Activated naive CD8-positive, alpha-beta T cell (primary cell): ENCODE data around the gene SLC7A6OS.

Experiments used
- H3K27ac Mint-ChIP-seq: one replicate; pipeline ENCODE4 v1.8.0; 2021; ENCODE audit warnings: mixed read lengths
- H3K27me3 Mint-ChIP-seq: one replicate; pipeline ENCODE4 v1.8.0; 2021; ENCODE audit warnings: mixed read lengths
- H3K36me3 Mint-ChIP-seq: one replicate; pipeline ENCODE4 v1.8.0; 2021; ENCODE audit warnings: mixed read lengths
- H3K4me1 Mint-ChIP-seq: one replicate; pipeline ENCODE4 v1.8.0; 2021; ENCODE audit warnings: low read depth, mixed read lengths
- H3K4me3 Mint-ChIP-seq: one replicate; pipeline ENCODE4 v1.8.0; 2021; ENCODE audit warnings: mild to moderate bottlenecking, mixed read lengths
- H3K9me3 Mint-ChIP-seq: one replicate; pipeline ENCODE4 v1.8.0; 2021; ENCODE audit warnings: low read depth, mixed read lengths

The SLC7A6OS gene

DNA sequence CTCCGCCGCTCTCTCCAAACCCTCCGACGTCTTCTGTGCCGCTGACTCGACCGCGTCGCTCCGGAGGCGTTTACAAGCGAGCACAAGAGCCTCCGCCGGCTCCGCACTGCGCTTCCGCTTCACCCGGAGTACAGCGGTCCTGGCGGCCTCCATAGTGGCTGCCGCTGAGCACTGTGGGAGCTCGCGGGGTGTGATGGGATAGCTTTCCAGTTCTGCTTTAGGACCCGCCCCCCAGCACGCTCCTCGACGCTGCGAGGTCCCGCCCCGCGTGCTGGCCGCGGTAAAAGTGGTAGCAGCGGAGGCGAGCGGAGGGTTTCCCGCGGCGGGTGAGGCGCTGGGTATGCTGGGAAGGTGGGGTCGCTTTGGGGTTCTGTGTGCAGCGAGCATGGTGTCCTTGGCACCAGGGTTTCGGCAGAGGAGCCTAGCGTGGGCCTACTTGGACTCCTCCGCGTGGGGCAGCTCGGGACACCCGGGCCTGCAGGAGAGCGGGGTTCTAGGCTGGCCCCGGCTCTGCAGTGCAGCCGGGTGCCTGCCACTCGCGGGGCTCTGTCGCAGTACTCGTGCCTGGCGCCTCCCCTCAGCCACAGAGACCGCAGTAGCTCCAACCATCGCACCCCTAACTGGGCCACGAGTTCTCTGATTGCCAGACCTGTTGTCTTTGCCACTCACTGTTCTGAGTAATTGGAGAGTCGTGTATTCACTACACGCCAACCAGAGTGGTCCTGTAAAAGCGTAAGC lies at the start of gene SLC7A6OS, which contains the start of gene PRMT7:
SLC7A6OS (minus strand) TSS at position 173 of the 738 bp plus-strand sequence; CDS start at position 153, 20 bp downstream.
PRMT7 (plus strand) TSS at position 246 of the 738 bp plus-strand sequence. CDS start 4,961 bp downstream, outside the sequence.
- Mint-ChIP-seq H3K4me3 (peak within 1 kb of the TSS; percentile 99), H3K9me3 (no peaks in the 10 kb centered on the region), H3K36me3 (peaks cover 13% of the 10 kb centered on the region), H3K27ac (peak within 1 kb of the TSS; percentile 98), H3K27me3 (no peaks in the 10 kb centered on the region), H3K4me1 (peaks cover 50% of the 10 kb centered on the region)

DNA sequence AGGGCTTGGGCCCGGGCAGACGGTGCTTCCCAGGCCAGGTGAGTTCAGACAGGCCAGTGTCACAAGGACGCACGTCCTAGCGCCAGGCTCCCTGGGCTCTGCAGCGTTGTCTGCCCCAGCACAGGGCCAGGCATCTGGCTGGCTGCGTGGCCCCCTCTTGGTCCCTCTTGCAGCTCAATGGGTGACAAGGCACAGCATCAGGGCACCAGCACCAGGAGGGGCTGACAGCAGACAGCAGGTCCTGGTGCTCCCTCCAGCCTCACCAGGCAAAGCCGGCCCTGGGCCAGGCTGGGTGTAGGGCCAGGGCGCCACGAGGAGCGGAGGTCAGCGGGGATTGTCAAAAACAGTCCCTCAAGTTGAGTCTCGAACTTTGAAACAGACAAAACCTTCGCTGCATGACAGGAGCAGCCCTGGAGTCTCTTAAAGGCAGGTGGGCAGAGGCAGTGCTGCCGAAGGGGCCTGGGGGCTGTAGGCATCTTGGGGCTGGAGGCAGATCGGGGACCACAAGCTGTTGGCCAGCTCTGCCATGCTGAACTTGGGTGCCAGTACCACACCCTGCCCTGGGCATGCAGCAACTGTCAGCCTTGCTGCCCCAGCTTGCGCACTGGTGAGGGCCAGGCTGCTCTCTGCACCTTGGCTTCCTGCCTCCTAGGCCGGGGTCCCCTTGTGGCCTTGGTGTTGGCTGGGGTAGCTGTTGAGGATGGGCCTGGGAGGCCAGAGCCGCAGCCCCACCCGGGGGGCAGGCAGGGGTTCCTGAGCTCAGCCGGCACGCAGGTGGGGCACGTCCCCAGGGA lies 48.8 kb upstream of the SLC7A6OS start:
- H3K4me3 Mint-ChIP-seq: no peak overlapping the region
- peaks cover 2% of the 10 kb centered on the region for H3K36me3 Mint-ChIP-seq
- H3K4me1 Mint-ChIP-seq: peaks cover 32% of the 10 kb centered on the region
- no peaks in the 10 kb centered on the region for H3K27me3 Mint-ChIP-seq
- H3K9me3 Mint-ChIP-seq: no peaks in the 10 kb centered on the region
- no peak overlapping the region for H3K27ac Mint-ChIP-seq

DNA sequence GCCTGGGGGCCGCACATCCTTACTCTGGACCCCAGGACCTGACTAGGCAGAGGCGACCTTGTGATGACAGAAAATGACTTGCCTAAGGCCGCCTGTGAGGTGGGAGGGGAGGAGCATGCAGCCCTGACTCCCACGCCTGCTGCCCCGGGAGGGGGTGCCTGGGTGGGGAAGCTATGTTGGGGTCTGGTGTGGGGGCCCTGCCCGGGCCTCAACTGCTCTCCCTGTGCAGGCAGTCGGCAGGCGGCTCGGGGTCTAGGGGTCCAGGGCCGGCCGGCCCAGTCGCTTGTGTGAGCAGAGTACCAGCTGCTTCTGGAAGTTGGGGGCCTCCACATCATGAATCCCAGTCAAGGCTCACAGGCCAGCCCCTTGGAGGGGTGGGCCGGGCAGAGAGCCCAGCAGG lies 48.2 kb upstream of the SLC7A6OS start:
- Mint-ChIP-seq H3K9me3 (no peaks in the 10 kb centered on the region), H3K27ac (no peak overlapping the region), H3K27me3 (no peaks in the 10 kb centered on the region), H3K4me3 (no peak overlapping the region), H3K4me1 (peaks cover 31% of the 10 kb centered on the region), H3K36me3 (peaks cover 2% of the 10 kb centered on the region)

DNA sequence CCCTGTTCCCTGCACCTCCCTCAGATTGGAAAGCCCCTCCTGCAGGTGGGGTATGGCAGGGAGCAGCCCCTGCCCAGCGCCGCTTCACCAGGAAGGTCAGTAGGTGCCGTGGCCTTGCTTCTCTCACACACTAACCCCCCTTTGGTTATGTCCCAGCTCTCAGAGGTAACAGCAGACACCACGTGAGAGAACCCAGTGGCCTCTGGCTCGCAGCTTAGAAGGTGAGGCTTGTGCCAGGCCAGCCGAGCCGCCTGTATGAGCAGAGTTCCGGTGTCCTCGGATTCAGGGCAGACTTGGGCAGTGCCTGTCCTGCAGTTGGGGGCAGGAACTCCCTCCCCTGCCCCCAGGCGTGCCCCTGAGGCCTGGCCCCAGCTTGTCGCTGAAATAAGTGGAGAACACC lies 47.2 kb upstream of the SLC7A6OS start:
- Mint-ChIP-seq H3K27ac (no peak overlapping the region), H3K27me3 (no peaks in the 10 kb centered on the region), H3K4me3 (no peak overlapping the region), H3K4me1 (peaks cover 31% of the 10 kb centered on the region), H3K9me3 (no peaks in the 10 kb centered on the region), H3K36me3 (peaks cover 2% of the 10 kb centered on the region)

DNA sequence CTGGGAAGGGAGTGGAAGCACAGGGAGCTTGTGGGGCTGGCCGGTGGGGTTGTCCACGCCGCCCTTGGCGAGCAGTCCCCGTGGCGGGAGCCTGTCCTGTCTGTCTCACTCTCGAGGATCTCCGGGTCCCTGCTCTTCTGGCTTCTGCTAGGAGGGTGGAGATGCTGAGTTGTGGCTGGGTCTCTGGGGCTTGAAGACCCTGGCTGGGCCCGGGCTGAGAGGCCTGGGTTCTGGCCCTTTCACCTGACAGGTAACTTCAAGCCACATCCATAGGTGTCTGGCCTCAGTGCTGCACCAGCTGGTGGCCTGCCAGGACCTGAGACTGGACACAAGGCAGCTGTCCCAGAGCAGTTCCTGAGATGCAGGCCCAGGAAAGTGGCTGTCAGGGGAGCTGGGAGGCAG lies 46.8 kb upstream of the SLC7A6OS start:
- Mint-ChIP-seq H3K36me3 (peaks cover 2% of the 10 kb centered on the region), H3K27me3 (no peaks in the 10 kb centered on the region), H3K4me3 (no peak overlapping the region), H3K4me1 (peaks cover 31% of the 10 kb centered on the region), H3K27ac (no peak overlapping the region), H3K9me3 (no peaks in the 10 kb centered on the region)

DNA sequence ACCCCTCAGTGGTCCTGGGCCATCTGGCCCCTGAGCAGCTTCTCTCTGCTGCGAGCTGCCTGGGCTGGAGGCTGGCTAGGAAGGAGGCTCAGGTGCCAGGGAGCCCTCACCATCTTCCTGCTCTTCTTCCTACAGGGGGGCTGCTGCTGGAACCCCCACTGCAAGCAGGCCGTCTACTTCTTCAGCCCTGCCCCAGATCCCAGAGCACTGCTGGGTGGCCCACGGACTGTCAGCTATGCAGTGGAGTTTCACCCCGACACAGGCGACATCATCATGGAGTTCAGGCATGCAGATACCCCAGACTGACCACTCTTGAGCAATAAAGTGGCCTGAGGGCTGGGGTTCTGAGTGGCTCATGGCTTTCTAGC lies 46.2 kb upstream of the SLC7A6OS start:
- no peaks in the 10 kb centered on the region for H3K9me3 Mint-ChIP-seq
- peaks cover 2% of the 10 kb centered on the region for H3K36me3 Mint-ChIP-seq
- no peaks in the 10 kb centered on the region for H3K27me3 Mint-ChIP-seq
- H3K27ac Mint-ChIP-seq: no peak overlapping the region
- peak overlapping the region; percentile 54 for H3K4me3 Mint-ChIP-seq
- peaks cover 31% of the 10 kb centered on the region for H3K4me1 Mint-ChIP-seq

DNA sequence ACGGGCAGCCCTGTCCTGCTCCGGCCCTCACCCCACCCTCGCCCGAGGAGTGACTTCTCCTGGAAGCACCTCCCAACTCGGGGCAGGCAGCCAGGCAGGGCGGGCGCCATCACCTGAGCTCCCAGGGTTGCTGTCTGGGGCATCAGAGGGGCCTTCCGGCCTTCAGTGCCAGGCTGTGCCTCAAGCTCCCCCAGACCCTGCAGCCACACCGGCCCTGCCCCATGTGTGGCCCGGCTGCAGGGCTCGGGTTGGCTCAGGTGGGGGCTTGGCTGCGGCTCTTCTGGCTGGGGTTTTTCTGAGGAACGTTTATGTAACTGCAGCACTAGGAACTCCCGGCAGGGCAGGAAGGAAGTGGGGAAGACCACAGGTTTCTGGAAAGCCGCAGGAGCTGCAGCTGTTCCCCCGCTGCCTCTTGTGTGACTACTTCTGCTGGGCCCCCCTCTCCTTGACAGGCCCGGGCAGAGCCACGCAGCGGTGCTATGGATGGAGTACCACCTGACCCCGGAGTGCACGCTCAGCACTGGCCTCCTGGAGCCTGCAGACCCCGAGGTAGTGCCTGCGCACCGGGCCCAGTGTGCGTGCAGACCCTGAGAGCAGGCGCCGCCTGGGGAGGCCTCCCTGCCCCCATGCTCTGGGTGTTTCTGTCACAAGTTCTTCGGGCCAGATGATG lies 45.6 kb upstream of the SLC7A6OS start:
- H3K4me3 Mint-ChIP-seq: peak overlapping the region; percentile 54
- H3K4me1 Mint-ChIP-seq: peaks cover 31% of the 10 kb centered on the region
- H3K36me3 Mint-ChIP-seq: peaks cover 2% of the 10 kb centered on the region
- no peaks in the 10 kb centered on the region for H3K9me3 Mint-ChIP-seq
- H3K27me3 Mint-ChIP-seq: no peaks in the 10 kb centered on the region
- H3K27ac Mint-ChIP-seq: no peak overlapping the region

DNA sequence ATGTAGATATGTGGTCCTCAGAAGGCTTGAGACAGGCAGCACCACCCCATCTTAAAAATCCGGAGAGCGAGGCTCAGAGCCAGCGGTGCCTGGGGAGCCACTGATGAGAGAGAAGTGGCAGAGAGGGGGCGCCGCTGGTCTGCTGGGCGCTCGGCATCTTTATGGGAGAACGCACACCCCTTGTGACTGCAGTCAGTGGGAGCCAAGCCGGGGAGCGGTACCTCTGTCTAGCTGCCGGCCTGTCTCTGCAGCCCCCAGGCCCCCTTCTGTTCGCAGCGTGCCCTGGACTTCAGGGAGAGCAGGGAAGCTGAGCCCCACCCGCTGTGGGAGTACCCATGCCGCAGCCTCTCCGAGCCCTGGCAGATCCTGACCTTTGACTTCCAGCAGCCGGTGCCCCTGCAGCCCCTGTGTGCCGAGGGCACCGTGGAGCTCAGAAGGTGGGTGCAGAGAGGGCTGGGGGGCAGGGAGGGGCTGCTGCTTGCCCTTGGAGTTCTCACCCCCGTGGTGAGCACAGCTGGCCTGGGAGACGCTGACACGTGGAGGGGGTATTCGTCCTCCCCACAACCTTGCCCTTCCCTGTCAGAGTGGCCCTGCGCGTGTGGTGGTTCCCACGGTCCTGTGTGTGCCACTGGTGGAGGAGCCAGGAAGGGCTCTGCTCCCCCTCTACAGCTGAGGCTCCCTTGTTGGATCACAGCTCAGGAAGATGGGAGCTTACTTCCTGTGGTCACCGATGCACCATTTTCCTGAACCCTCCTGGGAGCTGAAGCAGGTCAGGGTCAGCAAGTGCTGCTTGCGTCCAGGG lies 44.9 kb upstream of the SLC7A6OS start:
- Mint-ChIP-seq H3K4me3 (peak overlapping the region; percentile 46), H3K4me1 (peaks cover 31% of the 10 kb centered on the region)

DNA sequence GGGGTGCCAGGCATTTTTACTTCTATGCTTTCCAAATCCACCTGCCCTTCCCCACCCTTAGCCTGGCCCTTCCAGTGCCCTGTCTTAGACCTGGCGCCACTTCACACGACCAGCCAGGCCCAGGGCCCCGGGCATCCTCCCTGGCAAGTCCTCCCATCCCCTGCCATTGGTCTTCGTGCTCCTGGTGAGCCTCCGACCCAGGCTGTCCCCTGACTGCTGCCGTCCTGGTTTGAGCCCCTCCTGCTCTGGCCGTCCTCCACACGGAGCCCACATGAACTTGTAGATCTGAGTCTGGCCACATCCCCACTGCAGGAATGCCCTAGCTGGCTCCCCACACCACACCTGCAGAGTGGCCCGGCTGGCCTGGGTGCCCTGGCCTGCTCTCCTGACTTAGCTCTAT lies 44.1 kb upstream of the SLC7A6OS start:
- Mint-ChIP-seq H3K36me3 (peaks cover 4% of the 10 kb centered on the region), H3K27ac (no peak overlapping the region), H3K4me1 (peaks cover 31% of the 10 kb centered on the region), H3K27me3 (no peaks in the 10 kb centered on the region), H3K9me3 (no peaks in the 10 kb centered on the region), H3K4me3 (no peak overlapping the region)

More for the DNA sequence above, 44.9 kb upstream of the SLC7A6OS start:
- Mint-ChIP-seq H3K27me3 (no peaks in the 10 kb centered on the region), H3K36me3 (peaks cover 3% of the 10 kb centered on the region), H3K9me3 (no peaks in the 10 kb centered on the region), H3K27ac (no peak overlapping the region)

DNA sequence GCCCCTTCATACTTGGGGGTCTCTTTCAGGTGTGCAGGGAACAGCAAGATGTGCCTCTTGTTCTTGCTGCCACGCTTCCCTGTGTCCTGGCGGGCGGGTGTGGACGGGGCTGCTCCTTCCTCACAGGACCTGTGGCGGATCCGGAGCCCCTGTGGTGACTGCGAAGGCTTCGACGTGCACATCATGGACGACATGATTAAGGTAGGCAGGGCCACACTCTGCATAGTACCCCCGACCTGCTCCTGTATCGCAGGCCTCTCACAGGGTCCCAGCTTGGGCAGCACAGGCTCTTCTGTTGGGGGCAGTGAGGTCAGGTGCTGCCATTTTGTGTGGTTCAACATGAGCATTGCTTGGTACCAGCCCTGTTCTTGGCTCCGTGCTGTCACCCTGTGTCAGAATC lies 42.6 kb upstream of the SLC7A6OS start:
- H3K4me1 Mint-ChIP-seq: peaks cover 31% of the 10 kb centered on the region
- no peaks in the 10 kb centered on the region for H3K27me3 Mint-ChIP-seq
- H3K36me3 Mint-ChIP-seq: peaks cover 9% of the 10 kb centered on the region
- H3K9me3 Mint-ChIP-seq: no peaks in the 10 kb centered on the region
- no peak overlapping the region for H3K4me3 Mint-ChIP-seq
- H3K27ac Mint-ChIP-seq: no peak overlapping the region

DNA sequence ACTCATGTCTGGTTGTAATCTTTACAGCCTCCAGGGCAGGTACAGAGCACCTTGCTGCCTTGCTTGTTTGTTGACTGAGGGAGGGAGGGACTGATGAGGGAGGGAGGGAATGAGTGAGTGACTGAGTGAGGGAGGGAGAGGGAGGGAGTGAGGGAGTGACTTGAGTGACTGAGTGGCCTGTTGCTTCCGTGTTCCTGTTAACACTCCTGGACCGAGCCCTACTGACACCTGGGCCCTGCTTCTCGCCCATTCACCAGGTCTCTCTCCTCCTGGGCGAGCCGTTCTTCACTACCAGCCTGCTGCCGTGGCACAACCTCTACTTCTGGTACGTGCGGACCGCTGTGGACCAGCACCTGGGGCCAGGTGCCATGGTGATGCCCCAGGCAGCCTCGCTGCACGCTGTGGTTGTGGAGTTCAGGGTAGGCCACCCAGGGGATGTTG lies 41.3 kb upstream of the SLC7A6OS start:
- H3K4me1 Mint-ChIP-seq: peaks cover 23% of the 10 kb centered on the region
- H3K27me3 Mint-ChIP-seq: no peaks in the 10 kb centered on the region
- no peak overlapping the region for H3K27ac Mint-ChIP-seq
- H3K4me3 Mint-ChIP-seq: no peak overlapping the region
- peaks cover 7% of the 10 kb centered on the region for H3K36me3 Mint-ChIP-seq
- no peaks in the 10 kb centered on the region for H3K9me3 Mint-ChIP-seq

DNA sequence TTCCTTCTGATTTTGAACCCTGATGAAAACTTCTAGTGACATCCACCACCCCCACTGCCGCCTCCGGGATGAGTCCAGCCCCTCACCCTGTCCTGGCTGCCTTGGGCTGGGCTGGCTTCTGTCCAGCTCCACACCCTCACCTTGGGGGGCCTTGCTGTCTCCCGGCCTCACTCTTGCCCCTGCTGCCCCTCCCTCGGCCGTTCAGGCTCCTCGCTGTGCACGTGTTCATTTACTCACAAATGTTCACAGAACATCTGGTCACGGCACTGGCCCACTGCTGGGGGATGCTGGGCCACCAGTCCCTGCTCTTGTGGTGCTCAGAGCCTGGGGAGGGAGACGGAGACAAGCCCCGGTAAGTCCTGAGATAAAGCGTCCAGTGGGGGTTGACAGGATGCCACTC lies 40.7 kb upstream of the SLC7A6OS start:
- Mint-ChIP-seq H3K9me3 (no peaks in the 10 kb centered on the region), H3K27ac (no peak overlapping the region), H3K4me3 (no peak overlapping the region), H3K4me1 (peaks cover 20% of the 10 kb centered on the region), H3K27me3 (no peaks in the 10 kb centered on the region), H3K36me3 (peaks cover 7% of the 10 kb centered on the region)

DNA sequence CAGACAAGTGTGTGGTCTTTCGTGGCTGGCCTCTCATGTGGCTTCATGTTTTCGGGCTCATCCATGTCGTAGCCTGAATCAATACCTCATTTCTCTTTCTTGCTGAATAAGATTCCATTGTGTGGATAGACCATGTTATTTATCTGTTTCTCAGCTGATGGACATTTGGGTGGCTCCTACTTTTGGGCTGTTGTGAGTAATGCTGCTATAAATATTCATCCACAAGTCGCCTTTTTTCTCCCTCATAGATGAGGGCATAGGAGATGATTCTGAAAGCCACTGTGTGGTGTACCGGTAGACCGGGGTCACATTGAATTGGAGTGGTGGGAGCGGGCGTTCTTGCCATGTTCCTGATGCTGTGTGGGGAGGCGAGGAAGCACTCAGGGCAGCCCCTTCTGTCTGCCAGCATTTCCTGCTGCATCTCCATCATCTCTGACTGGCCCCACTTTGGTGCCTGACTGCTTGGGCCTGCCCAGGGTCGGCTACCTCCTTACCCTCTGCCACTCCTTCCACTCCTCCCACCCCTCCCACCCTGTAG lies 40.1 kb upstream of the SLC7A6OS start:
- peaks cover 15% of the 10 kb centered on the region for H3K4me1 Mint-ChIP-seq
- H3K27me3 Mint-ChIP-seq: no peaks in the 10 kb centered on the region
- no peak overlapping the region for H3K27ac Mint-ChIP-seq
- H3K9me3 Mint-ChIP-seq: no peaks in the 10 kb centered on the region
- H3K36me3 Mint-ChIP-seq: peaks cover 7% of the 10 kb centered on the region
- no peak overlapping the region for H3K4me3 Mint-ChIP-seq

DNA sequence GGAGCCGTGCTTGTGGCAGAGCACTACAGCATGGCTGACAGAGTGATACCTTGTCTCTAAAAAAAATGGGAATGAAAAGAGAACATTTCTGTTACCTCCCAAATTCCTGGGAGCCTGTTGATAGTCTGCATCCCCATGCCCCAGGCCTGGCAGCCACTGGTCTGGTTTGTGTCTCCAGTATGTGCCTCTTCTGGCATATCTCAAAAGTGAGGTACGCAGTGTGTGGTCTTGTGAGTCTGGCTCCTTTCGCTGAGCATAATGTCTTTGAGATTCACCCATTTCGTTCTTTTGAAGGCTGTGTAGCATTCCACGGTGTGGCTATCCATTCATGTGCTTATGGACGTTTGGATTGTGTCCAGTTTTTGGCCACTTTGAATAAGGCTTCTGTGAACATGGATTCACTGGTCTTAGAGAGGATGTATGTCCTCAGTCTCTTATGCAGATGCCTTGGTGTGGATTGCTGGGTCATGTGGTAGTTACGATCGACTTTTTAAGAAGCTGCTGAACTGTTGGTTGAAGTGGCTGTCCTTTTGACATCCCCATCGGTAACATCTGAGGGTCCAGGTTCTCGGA lies 39.2 kb upstream of the SLC7A6OS start:
- Mint-ChIP-seq H3K9me3 (no peaks in the 10 kb centered on the region), H3K27ac (no peak overlapping the region), H3K4me3 (no peak overlapping the region), H3K27me3 (no peaks in the 10 kb centered on the region), H3K4me1 (peaks cover 15% of the 10 kb centered on the region), H3K36me3 (peaks cover 7% of the 10 kb centered on the region)
